GM21737 (cell line): ENCODE results near the gene PSAP.

Source experiments
- ATAC-seq: cut with Tn5 transposase; IDR thresholded peaks from one replicate; pipeline ENCODE4 v1.9.1; 2021; ENCODE audit warnings: mild to moderate bottlenecking, moderate library complexity; ENCODE audit not compliant: unreplicated experiment

PSAP gene

GRCh38 chr10:71769279-71769823 lies 81.7 kb downstream of the PSAP start:
- peak; percentile 25 for ATAC-seq

- ATAC-seq = no peak
Measured at GRCh38 chr10:71767420-71768035, 83.5 kb downstream of the PSAP start.

GRCh38 chr10:71766717-71767419 lies 84.2 kb downstream of the PSAP start:
- ATAC-seq = no peak
